H1 (cell line): ENCODE results near the gene KCNK2. TPM values are rescaled to one million over a fixed set of nuclear protein-coding genes. Genes with fewer than 3 reads are reported as not detected.

Experiments used
- CTCF ChIA-PET: fragments of 300-600 bp; sonication (Branson Sonifier 250); formaldehyde crosslinking; loops from one replicate; lab custom pipeline; 2021; ENCODE audit not compliant: partially characterized antibody; lab: Charles Lee
- POLR2A ChIA-PET: fragments of 300-600 bp; sonication (Branson Sonifier 250); formaldehyde crosslinking; loops from one replicate; lab custom pipeline; 2021; ENCODE audit warnings: inconsistent platforms; ENCODE audit not compliant: partially characterized antibody; lab: Charles Lee
- DNase-seq, 2 experiments: peaks; one replicate each; pipeline versions ENCODE4 v3.0.0 to v3.0.0-alpha.2; 2010 to 2022; ENCODE audit warnings: low spot score in 2 of 2, low read depth in 1 of 2, mixed read lengths in 1 of 2
- FAIRE-seq: peaks from 2 replicates; lab custom pipeline; 2011; peaks lifted over from hg19 to GRCh38; lab: Jason Lieb, UNC
- H2AFZ ChIP-seq: 2 replicates; pipeline ENCODE4 v1.8.1; 2012; ENCODE audit warnings: low read length, inconsistent platforms
- H2AK5ac ChIP-seq: 2 replicates; pipeline ENCODE4 v1.6.1; 2013; ENCODE audit warnings: low read depth, low read length
- H2BK120ac ChIP-seq: replicated peaks from 2 replicates; pipeline ENCODE3; 2013; ENCODE audit warnings: low read depth, low read length, inconsistent platforms
- H2BK12ac ChIP-seq: 2 replicates; pipeline ENCODE4 v1.6.1; 2013; ENCODE audit warnings: low read depth, low read length
- H2BK15ac ChIP-seq: 2 replicates; pipeline ENCODE4 v1.6.1; 2013; ENCODE audit warnings: low read length
- H2BK20ac ChIP-seq: 2 replicates; pipeline ENCODE4 v1.6.1; 2013; ENCODE audit warnings: low read length
- H2BK5ac ChIP-seq: 2 replicates; pipeline ENCODE4 v1.6.1; 2013; ENCODE audit warnings: low read depth, low read length
- H3K14ac ChIP-seq: 2 replicates; pipeline ENCODE4 v1.6.1; 2013; ENCODE audit warnings: inconsistent platforms; ENCODE audit not compliant: insufficient read length
- H3K18ac ChIP-seq: 2 replicates; pipeline ENCODE4 v1.6.1; 2013; ENCODE audit warnings: low read length; ENCODE audit errors: extremely low read depth
- H3K23ac ChIP-seq: 2 replicates; pipeline ENCODE4 v1.6.1; 2013; ENCODE audit warnings: inconsistent platforms; ENCODE audit not compliant: insufficient read length
- H3K23me2 ChIP-seq: 2 replicates; pipeline ENCODE4 v1.6.1; 2013; ENCODE audit warnings: low read depth, low read length
- H3K27ac ChIP-seq: 2 replicates; pipeline ENCODE4 v1.6.1; 2011; ENCODE audit warnings: low read depth, low read length, inconsistent platforms
- H3K27me3 ChIP-seq, 4 experiments: replicated peaks in 1 of 4; 1 replicate in 1 of 4; 2 replicates in 3 of 4; pipeline versions ENCODE4 v1.6.1 to v1.8.1; 2011 to 2013; ENCODE audit warnings: low read length in 3 of 4, mild to moderate bottlenecking in 3 of 4, inconsistent platforms in 2 of 4, mixed read lengths in 2 of 4, moderate library complexity in 1 of 4; ENCODE audit not compliant: control insufficient read depth in 3 of 4, insufficient read depth in 3 of 4; ENCODE audit errors: extremely low read depth in 1 of 4
- H3K36me3 ChIP-seq, 4 experiments: 2 replicates each; pipeline versions ENCODE4 v1.6.1 to v1.8.1; 2011 to 2013; ENCODE audit warnings: mild to moderate bottlenecking in 4 of 4, low read length in 3 of 4, moderate library complexity in 2 of 4, control low read depth in 1 of 4, inconsistent platforms in 1 of 4; ENCODE audit not compliant: insufficient read depth in 4 of 4, control insufficient read depth in 2 of 4
- H3K4ac ChIP-seq: replicated peaks from 2 replicates; pipeline ENCODE3; 2013; ENCODE audit warnings: low read length, low read depth, mixed read lengths, inconsistent platforms; ENCODE audit not compliant: insufficient read length
- H3K4me1 ChIP-seq, 4 experiments: replicated peaks in 1 of 4; 1 replicate in 1 of 4; 2 replicates in 3 of 4; pipeline versions ENCODE4 v1.6.1 to v1.8.1; 2011 to 2013; ENCODE audit warnings: low read length in 3 of 4, inconsistent platforms in 2 of 4, mixed read lengths in 1 of 4; ENCODE audit not compliant: insufficient read depth in 4 of 4, control insufficient read depth in 3 of 4
- H3K4me2 ChIP-seq, 2 experiments: 2 replicates each; pipeline versions ENCODE4 v1.6.1 to v1.8.1; 2011 to 2013; ENCODE audit warnings: low read depth in 2 of 2, low read length in 2 of 2, control low read depth in 1 of 2, inconsistent platforms in 1 of 2, mild to moderate bottlenecking in 1 of 2; ENCODE audit not compliant: insufficient read depth in 1 of 2
- H3K4me3 ChIP-seq, 4 experiments: fragments of 200-600, 300-600 bp in 1 of 4; sonication (generic), shearing (Covaris generic), sonication (Bioruptor Twin) in 1 of 4; 2 replicates each; pipeline versions ENCODE4 v1.5.1 to v1.8.1; 2011 to 2016; ENCODE audit warnings: low read length in 4 of 4, low read depth in 3 of 4, control low read depth in 2 of 4, inconsistent platforms in 2 of 4, mild to moderate bottlenecking in 2 of 4, mixed read lengths in 1 of 4, moderate library complexity in 1 of 4; ENCODE audit not compliant: insufficient read depth in 2 of 4; ENCODE audit errors: extremely low read depth in 1 of 4
- H3K56ac ChIP-seq: replicated peaks from 2 replicates; pipeline ENCODE3; 2013; ENCODE audit warnings: low read depth, mild to moderate bottlenecking, mixed read lengths, low read length, inconsistent platforms; ENCODE audit not compliant: insufficient read length
- H3K79me1 ChIP-seq: 2 replicates; pipeline ENCODE4 v1.6.1; 2013; ENCODE audit warnings: low read depth, low read length, control low read depth
- H3K79me2 ChIP-seq, 2 experiments: 2 replicates each; pipeline versions ENCODE4 v1.6.1 to v1.8.1; 2012 to 2013; ENCODE audit warnings: low read length in 2 of 2, mild to moderate bottlenecking in 2 of 2, inconsistent platforms in 1 of 2; ENCODE audit not compliant: insufficient read depth in 2 of 2, control insufficient read depth in 1 of 2
- H3K9ac ChIP-seq, 4 experiments: replicated peaks in 1 of 4; 1 replicate in 1 of 4; 2 replicates in 3 of 4; pipeline versions ENCODE4 v1.6.1 to v1.8.1; 2011 to 2013; ENCODE audit warnings: low read depth in 3 of 4, low read length in 3 of 4, control low read depth in 2 of 4, mild to moderate bottlenecking in 2 of 4, moderate library complexity in 2 of 4, inconsistent platforms in 1 of 4; ENCODE audit errors: extremely low read depth in 1 of 4
- H3K9me3 ChIP-seq, 2 experiments: 2 replicates each; pipeline versions ENCODE4 v1.6.1 to v1.8.1; 2012 to 2013; ENCODE audit warnings: mild to moderate bottlenecking in 2 of 2, moderate library complexity in 2 of 2, control low read depth in 1 of 2, inconsistent platforms in 1 of 2, low read depth in 1 of 2, low read length in 1 of 2, mixed read lengths in 1 of 2; ENCODE audit not compliant: insufficient read depth in 2 of 2
- H4K20me1 ChIP-seq, 2 experiments: replicated peaks in 1 of 2; 2 replicates each; pipeline versions ENCODE3 to v1.8.1; 2011 to 2013; ENCODE audit warnings: inconsistent platforms in 2 of 2, low read length in 2 of 2, mild to moderate bottlenecking in 1 of 2; ENCODE audit not compliant: insufficient read depth in 2 of 2, control insufficient read depth in 1 of 2
- H4K5ac ChIP-seq: 2 replicates; pipeline ENCODE4 v1.6.1; 2013; ENCODE audit warnings: low read length, low read depth, mixed read lengths, inconsistent platforms; ENCODE audit not compliant: insufficient read length
- H4K8ac ChIP-seq: 2 replicates; pipeline ENCODE4 v1.8.0; 2013; ENCODE audit warnings: mild to moderate bottlenecking, moderate library complexity, low read length, inconsistent platforms; ENCODE audit not compliant: insufficient read depth; ENCODE audit errors: extremely low read depth
- H4K91ac ChIP-seq: replicated peaks from 2 replicates; pipeline ENCODE3; 2013; ENCODE audit warnings: low read length, mixed read lengths, inconsistent platforms; ENCODE audit not compliant: insufficient read length
- BCL11A ChIP-seq, 2 experiments: IDR thresholded peaks; one replicate each; pipeline ENCODE4 v1.6.1; 2011; ENCODE audit warnings: low read depth in 2 of 2, low read length in 2 of 2, mild to moderate bottlenecking in 2 of 2
- CHD2 ChIP-seq: IDR thresholded peaks from 2 replicates; pipeline ENCODE4 v1.6.1; 2012; ENCODE audit warnings: low read length, improper control_type of control experiment
- CTBP2 ChIP-seq: IDR thresholded peaks from 2 replicates; pipeline ENCODE4 v1.7.0; 2011; ENCODE audit warnings: borderline replicate concordance, mild to moderate bottlenecking, moderate library complexity, mixed read lengths, low read length; ENCODE audit not compliant: insufficient read depth, insufficient read length
- HDAC2 ChIP-seq, 2 experiments: fragments of 300-600 bp in 1 of 2; sonication (generic) in 1 of 2; IDR thresholded peaks; 2 replicates each; pipeline ENCODE4 v1.6.1; 2011 to 2012; ENCODE audit warnings: low read depth in 2 of 2, low read length in 2 of 2, mild to moderate bottlenecking in 2 of 2, moderate library complexity in 2 of 2, borderline replicate concordance in 1 of 2, inconsistent platforms in 1 of 2
- HDAC6 ChIP-seq: IDR thresholded peaks from one replicate; pipeline ENCODE4 v1.7.1; 2012; ENCODE audit warnings: low read depth, mild to moderate bottlenecking, inconsistent platforms, low read length, moderate library complexity
- KDM4A ChIP-seq: IDR thresholded peaks from one replicate; pipeline ENCODE4 v1.7.1; 2012; ENCODE audit warnings: low read depth, mild to moderate bottlenecking, moderate library complexity, low read length, inconsistent platforms; ENCODE audit not compliant: severe bottlenecking
- POLR2A ChIP-seq, 2 experiments: IDR thresholded peaks; 1 replicate in 1 of 2; 2 replicates in 1 of 2; pipeline ENCODE4 v1.6.1; 2011; ENCODE audit warnings: low read depth in 2 of 2, low read length in 2 of 2, mild to moderate bottlenecking in 2 of 2; ENCODE audit errors: control extremely low read depth in 1 of 2
- POU5F1 ChIP-seq: IDR thresholded peaks from 2 replicates; pipeline ENCODE4 v1.6.1; 2011; ENCODE audit warnings: low read depth, mild to moderate bottlenecking, low read length, moderate library complexity
- RAD21 ChIP-seq, 2 experiments: IDR thresholded peaks in 1 of 2; conservative IDR thresholded peaks in 1 of 2; 2 replicates each; pipeline ENCODE4 v1.6.1; 2011; ENCODE audit warnings: low read depth in 2 of 2, low read length in 2 of 2, improper control_type of control experiment in 1 of 2, inconsistent platforms in 1 of 2, mild to moderate bottlenecking in 1 of 2, moderate library complexity in 1 of 2
- RXRA ChIP-seq: IDR thresholded peaks from 2 replicates; pipeline ENCODE4 v1.6.1; 2011; ENCODE audit warnings: low read depth, mild to moderate bottlenecking, low read length, moderate library complexity; ENCODE audit not compliant: insufficient read depth
- SIRT6 ChIP-seq: IDR thresholded peaks from one replicate; pipeline ENCODE4 v1.7.1; 2012; ENCODE audit warnings: low read length, inconsistent platforms
- SP1 ChIP-seq: IDR thresholded peaks from 2 replicates; pipeline ENCODE4 v1.6.1; 2011; ENCODE audit warnings: low read depth, low read length
- SRF ChIP-seq: IDR thresholded peaks from 2 replicates; pipeline ENCODE4 v1.6.1; 2011; ENCODE audit warnings: mild to moderate bottlenecking, low read depth, low read length, moderate library complexity
- polyA plus RNA-seq, 7 experiments: library from polyadenylated mRNA; depleted of rRNA in 3 of 7; stranded (reverse) in 5 of 7; unstranded in 2 of 7; fragments of >200 nt in 5 of 7; fragments of 200-250 nt in 2 of 7; gene quantifications; 1 replicate in 5 of 7; 2 replicates in 1 of 7; 4 replicates in 1 of 7; pipeline versions ENCODE4 v1.2.1 to v1.2.3, GENCODE V29; 2011 to 2013; ENCODE audit warnings: missing spikeins in 2 of 7, mixed read lengths in 2 of 7
- total RNA-seq: library from RNA; stranded (reverse); fragmentation: NEBNext Ultra II Directional; extraction: Animal tissue kit (Norgen Biotek cat#: 25700); gene quantifications from 2 replicates; pipeline ENCODE4 v1.2.1, GENCODE V29; 2021

KCNK2 gene
- total and polyA plus RNA-seq, 2 of the 8 experiments (the other 6 are each of a cell fraction or from before 2014, with no cell fraction given): 0.59 to 1.2 TPM

- Histone ChIP-seq H3K4me2 (no peak overlapping the region), H4K91ac (no peak overlapping the region), H3K9ac (no peak overlapping the region), H2AK5ac (no peak overlapping the region), H3K4me1 (peaks cover 0 to 9% (median 0%) of the 10 kb centered on the region in 4 experiments; a peak in 3 of 7 replicates), H4K20me1 (peaks cover 2 to 3% of the 10 kb centered on the region in 2 experiments), H4K5ac (no peak overlapping the region), H4K8ac (no peak overlapping the region), H2BK5ac (no peak overlapping the region), H3K27ac (no peak overlapping the region), H3K18ac (no peak overlapping the region), H3K14ac (no peak overlapping the region), H2BK20ac (no peak overlapping the region), H3K79me1 (no peaks in the 10 kb centered on the region), H2BK15ac (no peak overlapping the region), H3K4me3 (no peak overlapping the region), H3K4ac (no peak overlapping the region), H2BK12ac (no peak overlapping the region), H3K9me3 (no peaks in the 10 kb centered on the region), H2AFZ (no peak overlapping the region), H3K56ac (no peak overlapping the region), H3K36me3 (no peaks in the 10 kb centered on the region), H3K27me3 (peaks cover 26 to 59% (median 45%) of the 10 kb centered on the region in 4 experiments), H3K23me2 (peaks cover 18% of the 10 kb centered on the region), H2BK120ac (no peak overlapping the region), H3K23ac (no peak overlapping the region), H3K79me2 (no peaks in the 10 kb centered on the region)
- POLR2A ChIA-PET: no interaction called here
- CTCF ChIA-PET: interaction anchor here (1.8 kb wide), 1 partner anchor 9 kb away, joined by 9 read pairs; no protein-coding TSS in a partner anchor
- DNase-seq (no peak), FAIRE-seq (no peak)
- TF ChIP-seq POU5F1 (no peak), BCL11A (IDR thresholded peaks at IDR 0.05; ENCODE audit: low read depth in 2 of 2, low read length in 2 of 2) (no peak), CTBP2 (no peak), POLR2A (IDR thresholded peaks at IDR 0.05; ENCODE audit: control extremely low read depth in 1 of 2, low read depth in 2 of 2, low read length in 2 of 2) (no peak), HDAC2 (IDR thresholded peaks at IDR 0.05; ENCODE audit: borderline replicate concordance in 1 of 2, low read depth in 2 of 2, low read length in 2 of 2) (no peak), SRF (no peak), KDM4A (no peak), RAD21 (IDR thresholded peaks at IDR 0.05 in 1 of 2, conservative IDR thresholded peaks at IDR 0.05 in 1 of 2; ENCODE audit: low read depth in 2 of 2, low read length in 2 of 2) (no peak), RXRA (no peak), SP1 (no peak), CHD2 (no peak), SIRT6 (no peak), HDAC6 (no peak)
These were observed 2.1 kb downstream of the KCNK2 start for GRCh38 chr1:215084621-215085020.
